K562 (cell line): ENCODE results near the gene TOX3. TPM values are rescaled to one million over a fixed set of nuclear protein-coding genes. Genes with fewer than 3 reads are reported as not detected.

Experiments
- ATAC-seq: fragments of 200-7000 bp; cut with Tn5 transposase; 3 replicates; pipeline ENCODE4 v1.9.1; 2020; ENCODE audit warnings: moderate library complexity
- BruUV-seq: library from RNA; stranded (reverse); fragments of 400-500 nt; replicated peaks from 2 replicates; lab custom pipeline; 2021; lab: Mats Ljungman, UMichigan
- CTCF ChIA-PET: fragments of 300-600 bp; formaldehyde crosslinking; extraction: SDS; loops from one replicate; lab custom pipeline; 2021; ENCODE audit warnings: low intra/inter-chr PET ratio; lab: Yijun Ruan, JAX
- POLR2A ChIA-PET: fragments of 300-600, 350-650 bp; sonication (Branson Sonifier 250); formaldehyde crosslinking; extraction: SDS; loops from one replicate; lab custom pipeline; 2021; ENCODE audit warnings: antibody characterized with exemption, inconsistent platforms; lab: Yijun Ruan, JAX
- DNase-seq, 4 experiments: peaks; one replicate each; pipeline versions ENCODE4 v3.0.0 to v3.0.0-alpha.2; 2011 to 2018; ENCODE audit warnings: low spot score in 3 of 4, mixed read lengths in 3 of 4; ENCODE audit errors: extremely low read depth in 1 of 4
- FAIRE-seq: peaks from 2 replicates; lab custom pipeline; 2011; peaks lifted over from hg19 to GRCh38; lab: Jason Lieb, UNC
- H2AFZ ChIP-seq: 2 replicates; pipeline ENCODE4 v1.6.0; 2011; ENCODE audit warnings: low read depth, low read length, control low read depth, inconsistent platforms
- H3K27ac ChIP-seq: fragments of 200-600 bp; 3 replicates; pipeline ENCODE4 v1.8.0; 2011; ENCODE audit warnings: low read depth, mild to moderate bottlenecking, control low read depth, inconsistent platforms, low read length, moderate library complexity, mixed read lengths; ENCODE audit errors: extremely low read depth
- H3K27me3 ChIP-seq, 2 experiments: fragments of 300-600 bp in 1 of 2; 2 replicates in 1 of 2; 3 replicates in 1 of 2; pipeline versions ENCODE4 v1.6.0 to v1.8.0; 2011; ENCODE audit warnings: inconsistent platforms in 2 of 2, low read length in 2 of 2, mild to moderate bottlenecking in 1 of 2, mixed read lengths in 1 of 2, moderate library complexity in 1 of 2; ENCODE audit not compliant: control insufficient read depth in 2 of 2, insufficient read depth in 2 of 2
- H3K36me3 ChIP-seq: fragments of 300-600 bp; 3 replicates; pipeline ENCODE4 v1.8.0; 2011; ENCODE audit warnings: mild to moderate bottlenecking, low read length, inconsistent platforms; ENCODE audit not compliant: control insufficient read depth, insufficient read depth
- H3K4me1 ChIP-seq, 2 experiments: fragments of 200-600 bp in 1 of 2; replicated peaks in 1 of 2; 2 replicates in 1 of 2; 3 replicates in 1 of 2; pipeline versions ENCODE4 v1.5.1 to v1.8.0; 2011; ENCODE audit warnings: inconsistent platforms in 2 of 2, low read length in 2 of 2, mild to moderate bottlenecking in 1 of 2, mixed read lengths in 1 of 2, moderate library complexity in 1 of 2; ENCODE audit not compliant: control insufficient read depth in 2 of 2, insufficient read depth in 2 of 2
- H3K4me2 ChIP-seq: 2 replicates; pipeline ENCODE4 v1.6.1; 2011; ENCODE audit warnings: low read length, control low read depth, inconsistent platforms, mixed read lengths; ENCODE audit not compliant: insufficient read depth
- H3K4me3 ChIP-seq: fragments of 200-600 bp; sonication (generic), shearing (Covaris generic); 2 replicates; pipeline ENCODE4 v1.5.1; 2016; ENCODE audit warnings: control low read depth, inconsistent platforms
- H3K79me2 ChIP-seq: fragments of 200-600 bp; 3 replicates; pipeline ENCODE4 v1.8.0; 2011; ENCODE audit warnings: low read length, inconsistent platforms; ENCODE audit not compliant: control insufficient read depth, insufficient read depth
- H3K9ac ChIP-seq, 2 experiments: 2 replicates each; pipeline versions ENCODE4 v1.6.0 to v1.6.1; 2011; ENCODE audit warnings: low read depth in 2 of 2, low read length in 2 of 2, control low read depth in 1 of 2, inconsistent platforms in 1 of 2, mild to moderate bottlenecking in 1 of 2, mixed read lengths in 1 of 2; ENCODE audit not compliant: insufficient read depth in 1 of 2
- H3K9me1 ChIP-seq: one replicate; pipeline ENCODE4 v1.6.0; 2011; ENCODE audit warnings: inconsistent platforms, mild to moderate bottlenecking, low read length, moderate library complexity; ENCODE audit not compliant: control insufficient read depth, insufficient read depth
- H3K9me3 ChIP-seq: replicated peaks from 2 replicates; pipeline ENCODE4 v1.5.1; 2011; ENCODE audit warnings: low read depth, low read length, inconsistent platforms; ENCODE audit not compliant: control insufficient read depth, insufficient read depth
- H4K20me1 ChIP-seq: replicated peaks from 2 replicates; pipeline ENCODE4 v1.6.1; 2011; ENCODE audit warnings: low read length, inconsistent platforms, mixed read lengths; ENCODE audit not compliant: control insufficient read depth, insufficient read depth
- BACH1 ChIP-seq: fragments of 200-800 bp; sonication (Bioruptor generic); IDR thresholded peaks from 2 replicates; pipeline ENCODE4 v1.6.1; 2016; ENCODE audit warnings: missing genetic modification characterization, missing compliant biosample characterization
- ETS2 ChIP-seq: IDR thresholded peaks from 2 replicates; pipeline ENCODE4 v1.6.1; 2016; ENCODE audit warnings: borderline replicate concordance, missing genetic modification characterization, mild to moderate bottlenecking, moderate library complexity, missing compliant biosample characterization; ENCODE audit not compliant: poor library complexity, severe bottlenecking
- FOXK1 ChIP-seq: sonication (generic); formaldehyde crosslinking; IDR thresholded peaks from 2 replicates; pipeline ENCODE4 v1.8.0; 2022; ENCODE audit warnings: missing genetic modification reagents, mild to moderate bottlenecking, borderline replicate concordance
- GTF2B ChIP-seq: IDR thresholded peaks from 2 replicates; pipeline ENCODE4 v1.6.1; 2011; ENCODE audit not compliant: insufficient read length; ENCODE audit errors: extremely low read depth
- HNRNPLL ChIP-seq: fragments of 200-400 bp; formaldehyde crosslinking; IDR thresholded peaks from 2 replicates; pipeline ENCODE4 v1.6.1; 2017; ENCODE audit warnings: low read length, low read depth, mild to moderate bottlenecking; ENCODE audit not compliant: poor library complexity, severe bottlenecking
- MAFG ChIP-seq: fragments of 450-650 bp; conservative IDR thresholded peaks from 2 replicates; pipeline ENCODE4 v1.6.1; 2016; ENCODE audit warnings: missing genetic modification characterization, missing compliant biosample characterization
- MED1 ChIP-seq: sonication (generic); formaldehyde crosslinking; IDR thresholded peaks from 2 replicates; pipeline ENCODE4 v1.8.1; 2023; ENCODE audit warnings: missing genetic modification reagents, borderline replicate concordance
- POLR2A ChIP-seq: fragments of 450-650 bp; conservative IDR thresholded peaks from 2 replicates; pipeline ENCODE4 v1.6.1; 2016
- ZKSCAN1 ChIP-seq: fragments of 150-350 bp; IDR thresholded peaks from 2 replicates; pipeline ENCODE4 v1.6.1; 2016; ENCODE audit warnings: low read depth, low read length
- ZNF239 ChIP-seq: fragments of 250-450 bp; sonication (Bioruptor Pico); IDR thresholded peaks from 2 replicates; pipeline ENCODE4 v1.4.0; 2020; ENCODE audit warnings: mild to moderate bottlenecking
- WGBS: fragments of 100-300 bp; shearing (Covaris generic); methylation state at CpG from one replicate; pipeline ENCODE4 v1.1.6; 2016; ENCODE audit warnings: low coverage, mixed read lengths; ENCODE audit not compliant: insufficient coverage; ENCODE audit errors: missing lambda C conversion rate; 5-methylcytosine and 5-hydroxymethylcytosine counted together
- in situ Hi-C: fragments of 300-500 bp; cut with MboI; formaldehyde crosslinking; loops from 4 replicates; pipeline ENCODE4 v1.15.0; 2018; ENCODE audit warnings: inconsistent platforms, mixed read lengths
- intact Hi-C: fragments of 100-400 bp; cut with micrococcal nuclease; formaldehyde crosslinking; loops from 2 replicates; pipeline ENCODE4 v1.14.2; 2022
- polyA plus RNA-seq, 8 experiments: library from polyadenylated mRNA; depleted of rRNA in 4 of 8; stranded (reverse) in 5 of 8; unstranded in 3 of 8; fragments of >200 nt; fragmentation: Nextera tagmentation in 2 of 8; fragmentation: Illumina TruSeq in 1 of 8; extraction: Ambion mirVana in 2 of 8; extraction: Trizol in 1 of 8; gene quantifications; 2 replicates each; pipeline versions ENCODE4 v1.2.1 to v1.2.3, GENCODE V29; 2011 to 2014; ENCODE audit warnings: inconsistent platforms in 1 of 8, missing spikeins in 1 of 8
- total RNA-seq, 7 experiments: library from RNA; depleted of rRNA in 6 of 7; stranded (reverse); fragments of >200 nt in 6 of 7; fragmentation: Illumina TruSeq in 2 of 7; extraction: Trizol in 2 of 7; gene quantifications; 2 replicates each; pipeline versions ENCODE4 v1.2.1 to v1.2.3, GENCODE V29; 2011 to 2021; ENCODE audit warnings: low replicate concordance in 1 of 7
- TF ChIP-seq, protein P1 (sequence below): fragments of 450-650 bp; IDR thresholded peaks from 2 replicates; pipeline ENCODE4 v1.6.1; 2016; ENCODE audit warnings: antibody characterized with exemption

The TOX3 gene
- total and polyA plus RNA-seq, 9 of the 15 experiments (the other 6 are each of a cell fraction or from before 2014, with no cell fraction given) = not detected

- 0% methylated on average over 4 of the region's 4 CpGs for WGBS
- no peaks in the 10 kb centered on the region; the same call in 1 of the 2 replicates for H3K9me3 ChIP-seq
Measured at GRCh38 chr16:52501746-52502145, 45.2 kb downstream of the TOX3 start.

GRCh38 chr16:52500963-52501362 is 46.0 kb downstream of the TOX3 start:
- ATAC-seq (no peak), DNase-seq (no peak), FAIRE-seq (no peak)
- intact Hi-C loops (no loop called here), in situ Hi-C loops (no loop called here)
- H3K4me3 ChIP-seq = no peak overlapping the region
- H3K9me1 ChIP-seq = no peaks in the 10 kb centered on the region
- H4K20me1 ChIP-seq = no peaks in the 10 kb centered on the region
- H3K9me3 ChIP-seq = no peaks in the 10 kb centered on the region; the same call in 1 of the 2 replicates
- no peak overlapping the region for H2AFZ ChIP-seq
- H3K36me3 ChIP-seq = no peaks in the 10 kb centered on the region
- H3K4me1 ChIP-seq = no peaks in the 10 kb centered on the region
- BruUV-seq = no TSS peak
- no peak overlapping the region for H3K27ac ChIP-seq
- no peak overlapping the region for H3K4me2 ChIP-seq
- no peaks in the 10 kb centered on the region for H3K27me3 ChIP-seq
- no peaks in the 10 kb centered on the region for H3K79me2 ChIP-seq
- ChIA-PET CTCF (no interaction called here), POLR2A (no interaction called here)
- no peak overlapping the region for H3K9ac ChIP-seq
- TF ChIP-seq MED1 (CRISPR knock-in tag) = no peak
- TF ChIP-seq MAFG (tag) = no peak
- TF ChIP-seq POLR2A = no peak
- no peak for TF ChIP-seq HNRNPLL
- TF ChIP-seq ETS2 (tag) = no peak
- TF ChIP-seq, protein P1, sequence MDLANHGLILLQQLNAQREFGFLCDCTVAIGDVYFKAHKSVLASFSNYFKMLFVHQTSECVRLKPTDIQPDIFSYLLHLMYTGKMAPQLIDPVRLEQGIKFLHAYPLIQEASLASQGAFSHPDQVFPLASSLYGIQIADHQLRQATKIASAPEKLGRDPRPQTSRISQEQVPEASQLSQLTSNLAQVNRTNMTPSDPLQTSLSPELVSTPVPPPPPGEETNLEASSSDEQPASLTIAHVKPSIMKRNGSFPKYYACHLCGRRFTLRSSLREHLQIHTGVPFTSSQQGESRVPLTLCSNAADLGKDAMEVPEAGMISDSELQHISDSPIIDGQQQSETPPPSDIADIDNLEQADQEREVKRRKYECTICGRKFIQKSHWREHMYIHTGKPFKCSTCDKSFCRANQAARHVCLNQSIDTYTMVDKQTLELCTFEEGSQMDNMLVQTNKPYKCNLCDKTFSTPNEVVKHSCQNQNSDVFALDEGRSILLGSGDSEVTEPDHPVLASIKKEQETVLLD = no peak
- no peak for TF ChIP-seq BACH1 (tag)
- no peak for TF ChIP-seq ZKSCAN1
- TF ChIP-seq FOXK1 (CRISPR knock-in tag) = no peak
- TF ChIP-seq ZNF239 (CRISPR knock-in tag) = no peak

More at GRCh38 chr16:52501746-52502145, 45.2 kb downstream of the TOX3 start:
- Histone ChIP-seq H3K9ac (no peak overlapping the region), H3K9me1 (no peaks in the 10 kb centered on the region), H3K27me3 (no peaks in the 10 kb centered on the region), H3K27ac (no peak overlapping the region), H3K4me2 (no peak overlapping the region), H3K4me1 (no peaks in the 10 kb centered on the region), H3K79me2 (no peaks in the 10 kb centered on the region), H2AFZ (no peak overlapping the region), H4K20me1 (no peaks in the 10 kb centered on the region), H3K4me3 (no peak overlapping the region), H3K36me3 (no peaks in the 10 kb centered on the region)
- FAIRE-seq (no peak), DNase-seq (no peak), ATAC-seq (no peak)
- ChIA-PET CTCF (no interaction called here), POLR2A (no interaction called here)
- intact Hi-C loops = no loop called here
- no peak for TF ChIP-seq GTF2B
- in situ Hi-C loops = no loop called here
- no TSS peak for BruUV-seq
